CD4-positive, alpha-beta T cell (primary cell): Measurements from ENCODE around the gene NTN1. TPM values are rescaled to one million over a fixed set of nuclear protein-coding genes. Genes with fewer than 3 reads are reported as not detected.

Experiments used
- ATAC-seq: fragments of 200-7000 bp; cut with Tn5 transposase; one replicate; pipeline ENCODE4 v1.10.0; 2022; ENCODE audit warnings: mild to moderate bottlenecking; ENCODE audit not compliant: poor library complexity
- CTCF ChIA-PET: fragments of 350-600 bp; sonication (Branson Sonifier 250); formaldehyde crosslinking; loops from one replicate; lab custom pipeline; 2021; ENCODE audit warnings: antibody characterized with exemption, inconsistent platforms; lab: Charles Lee
- POLR2A ChIA-PET: fragments of 350-600 bp; sonication (Branson Sonifier 250); formaldehyde crosslinking; loops from one replicate; lab custom pipeline; 2021; ENCODE audit warnings: antibody characterized with exemption, inconsistent platforms; lab: Charles Lee
- DNase-seq, 14 experiments: peaks; one replicate each; pipeline ENCODE4 v3.0.0-alpha.2; 2013 to 2020; ENCODE audit warnings: mixed read lengths in 2 of 14
- H3K27ac ChIP-seq, 2 donors: one replicate each; pipeline versions ENCODE4 v1.5.1 to v1.7.0; 2013; ENCODE audit warnings: low read length in 2 of 2, low read depth in 1 of 2, mild to moderate bottlenecking in 1 of 2
- H3K27me3 ChIP-seq, 2 experiments: 1 replicate in 1 of 2; 2 replicates in 1 of 2; pipeline versions ENCODE4 v1.6.1 to v1.7.0; 2013; ENCODE audit warnings: low read length in 2 of 2, control low read depth in 1 of 2, mild to moderate bottlenecking in 1 of 2, moderate library complexity in 1 of 2; ENCODE audit not compliant: insufficient read depth in 2 of 2, control insufficient read depth in 1 of 2
- H3K36me3 ChIP-seq: one replicate; pipeline ENCODE4 v1.6.1; 2013; ENCODE audit warnings: low read length, control low read depth; ENCODE audit not compliant: insufficient read depth
- H3K4me1 ChIP-seq: one replicate; pipeline ENCODE4 v1.6.1; 2013; ENCODE audit warnings: low read length, control low read depth; ENCODE audit not compliant: insufficient read depth
- H3K4me3 ChIP-seq: one replicate; pipeline ENCODE4 v1.5.1; 2013; ENCODE audit warnings: mild to moderate bottlenecking, low read length, moderate library complexity
- H3K9me3 ChIP-seq, 2 experiments: 1 replicate in 1 of 2; 2 replicates in 1 of 2; pipeline versions ENCODE4 v1.6.1 to v1.7.0; 2013; ENCODE audit warnings: low read length in 2 of 2, mild to moderate bottlenecking in 2 of 2, control low read depth in 1 of 2, moderate library complexity in 1 of 2; ENCODE audit not compliant: control insufficient read depth in 1 of 2, insufficient read depth in 1 of 2
- H3K27ac Mint-ChIP-seq: one replicate; pipeline ENCODE4 v1.8.0; 2020; ENCODE audit warnings: mixed read lengths
- H3K27me3 Mint-ChIP-seq: one replicate; pipeline ENCODE4 v1.8.0; 2021; ENCODE audit warnings: mixed read lengths
- H3K36me3 Mint-ChIP-seq: one replicate; pipeline ENCODE4 v1.8.0; 2021; ENCODE audit warnings: low read depth, mixed read lengths
- H3K4me1 Mint-ChIP-seq: one replicate; pipeline ENCODE4 v1.8.0; 2021; ENCODE audit warnings: low read depth, mixed read lengths
- H3K4me3 Mint-ChIP-seq: one replicate; pipeline ENCODE4 v1.8.0; 2020; ENCODE audit warnings: mild to moderate bottlenecking, mixed read lengths
- H3K9me3 Mint-ChIP-seq: one replicate; pipeline ENCODE4 v1.8.0; 2020; ENCODE audit warnings: mixed read lengths
- intact Hi-C, 2 experiments: fragments of 100-400 bp; cut with DNase I in 1 of 2; cut with micrococcal nuclease in 1 of 2; formaldehyde crosslinking; loops; one replicate each; pipeline versions ENCODE4 v1.15.1 to v1.9.0; 2023 to 2025; cut with DNase I, micrococcal nuclease
- total RNA-seq, 174 experiments: library from RNA in 2 of 174; stranded (reverse) in 2 of 174; gene quantifications; one replicate each; pipeline ENCODE4 v1.2.3 and lab custom pipeline; 2021 to 2026
- TF ChIP-seq, protein P1 (sequence below): fragments of 200-600 bp; IDR thresholded peaks from one replicate; pipeline ENCODE4 v1.8.0; 2022; ENCODE audit warnings: antibody characterized with exemption, mild to moderate bottlenecking

The NTN1 gene
- total RNA-seq, 2 experiments from 2014 or later, result 0.08 to 0.14 TPM

DNA sequence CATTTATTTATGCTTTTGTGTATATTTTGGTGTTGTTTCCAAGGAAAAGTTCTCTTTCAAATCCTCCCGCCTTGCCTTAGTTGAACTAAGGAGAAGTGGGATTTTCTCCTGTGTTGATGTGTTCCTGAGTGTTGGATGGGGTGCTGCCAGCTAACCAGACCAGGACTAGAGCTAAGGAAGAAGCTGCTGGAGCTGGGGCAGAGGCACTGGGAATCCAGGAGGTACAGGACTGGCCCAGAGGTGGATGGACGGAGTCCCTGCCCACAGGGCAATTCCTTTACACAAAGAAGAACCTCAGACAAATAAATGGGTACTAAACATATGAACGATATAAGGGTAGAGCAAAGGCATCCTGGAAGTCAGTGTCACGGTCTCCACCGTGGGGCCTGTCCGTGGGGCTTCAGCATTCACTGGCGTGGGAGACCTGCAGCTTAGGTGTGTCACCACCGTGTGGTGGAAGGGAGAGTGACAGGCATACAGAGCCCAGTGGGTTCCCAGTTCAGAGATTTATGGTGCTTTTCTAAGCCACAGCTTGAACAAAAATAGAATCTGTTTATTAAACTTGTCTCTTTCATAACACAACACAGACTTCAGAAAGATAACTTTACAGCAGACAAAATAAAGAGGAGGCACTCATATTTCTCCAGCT, 270.7 kb downstream of the NTN1 start:
- Histone ChIP-seq H3K27ac (no peak overlapping the region), H3K9me3 (no peaks in the 10 kb centered on the region), H3K4me3 (no peak overlapping the region), H3K27me3 (no peaks in the 10 kb centered on the region), H3K36me3 (no peaks in the 10 kb centered on the region), H3K4me1 (peaks cover 5% of the 10 kb centered on the region)
- DNase-seq (peak in 12 of 14 experiments; percentile 2 to 55 (median 19)), ATAC-seq (peak; percentile 83)
- TF ChIP-seq, protein P1, sequence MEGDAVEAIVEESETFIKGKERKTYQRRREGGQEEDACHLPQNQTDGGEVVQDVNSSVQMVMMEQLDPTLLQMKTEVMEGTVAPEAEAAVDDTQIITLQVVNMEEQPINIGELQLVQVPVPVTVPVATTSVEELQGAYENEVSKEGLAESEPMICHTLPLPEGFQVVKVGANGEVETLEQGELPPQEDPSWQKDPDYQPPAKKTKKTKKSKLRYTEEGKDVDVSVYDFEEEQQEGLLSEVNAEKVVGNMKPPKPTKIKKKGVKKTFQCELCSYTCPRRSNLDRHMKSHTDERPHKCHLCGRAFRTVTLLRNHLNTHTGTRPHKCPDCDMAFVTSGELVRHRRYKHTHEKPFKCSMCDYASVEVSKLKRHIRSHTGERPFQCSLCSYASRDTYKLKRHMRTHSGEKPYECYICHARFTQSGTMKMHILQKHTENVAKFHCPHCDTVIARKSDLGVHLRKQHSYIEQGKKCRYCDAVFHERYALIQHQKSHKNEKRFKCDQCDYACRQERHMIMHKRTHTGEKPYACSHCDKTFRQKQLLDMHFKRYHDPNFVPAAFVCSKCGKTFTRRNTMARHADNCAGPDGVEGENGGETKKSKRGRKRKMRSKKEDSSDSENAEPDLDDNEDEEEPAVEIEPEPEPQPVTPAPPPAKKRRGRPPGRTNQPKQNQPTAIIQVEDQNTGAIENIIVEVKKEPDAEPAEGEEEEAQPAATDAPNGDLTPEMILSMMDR, result peak; percentile 73
- Mint-ChIP-seq H3K36me3 (no peaks in the 10 kb centered on the region), H3K4me3 (no peak overlapping the region), H3K27me3 (no peaks in the 10 kb centered on the region), H3K4me1 (peaks cover 36% of the 10 kb centered on the region), H3K27ac (no peak overlapping the region), H3K9me3 (no peaks in the 10 kb centered on the region)
- intact Hi-C loops, result loop anchor here (5.0 kb wide), 2 partner anchors 175 to 295 kb away; no protein-coding TSS in a partner anchor
- ChIA-PET POLR2A (interaction anchor here (0.6 to 1.2 kb wide), 3 partner anchors 19 to 214 kb away, joined by 3 read pairs; no protein-coding TSS in a partner anchor), CTCF (interaction anchor here (2.8 kb wide), 1 partner anchor 8 kb away, joined by 9 read pairs; no protein-coding TSS in a partner anchor)

DNA sequence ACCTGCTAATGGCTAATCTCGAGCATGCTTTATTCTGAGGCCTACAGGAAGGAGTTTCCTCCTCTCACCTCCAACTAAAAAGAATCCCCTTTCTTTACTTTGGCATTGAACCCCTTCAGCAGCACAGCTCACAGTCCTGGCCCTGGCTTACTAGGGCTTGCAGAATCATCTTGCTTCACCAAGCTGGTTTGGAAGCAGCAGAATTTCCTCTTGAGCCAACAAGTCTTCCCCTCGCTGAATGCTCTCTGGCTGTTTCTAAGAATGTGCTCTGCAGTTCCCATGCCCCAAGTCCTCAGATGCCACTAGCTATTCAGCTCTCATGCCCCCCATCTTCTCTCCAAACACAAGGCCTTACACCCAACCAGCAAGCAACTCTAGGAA, 271.2 kb downstream of the NTN1 start:
- DNase-seq (no peak), ATAC-seq (no peak)
- Histone ChIP-seq H3K4me3 (no peak overlapping the region), H3K27me3 (no peaks in the 10 kb centered on the region), H3K27ac (no peak overlapping the region), H3K36me3 (no peaks in the 10 kb centered on the region), H3K4me1 (peaks cover 5% of the 10 kb centered on the region), H3K9me3 (no peaks in the 10 kb centered on the region)
- Mint-ChIP-seq H3K4me3 (no peak overlapping the region), H3K36me3 (no peaks in the 10 kb centered on the region), H3K4me1 (peaks cover 36% of the 10 kb centered on the region), H3K27ac (no peak overlapping the region), H3K9me3 (no peaks in the 10 kb centered on the region), H3K27me3 (no peaks in the 10 kb centered on the region)
- TF ChIP-seq, protein P1, result no peak
- ChIA-PET CTCF (interaction anchor here (2.8 kb wide), 1 partner anchor 9 kb away, joined by 9 read pairs; no protein-coding TSS in a partner anchor), POLR2A (interaction anchor here (0.8 to 1.2 kb wide), 2 partner anchors 66 to 214 kb away, joined by 3 read pairs; no protein-coding TSS in a partner anchor)
- intact Hi-C loops, result loop anchor here (5.0 kb wide), 2 partner anchors 175 to 295 kb away; no protein-coding TSS in a partner anchor

Other genes starting within 250 kb of the NTN1 start
- gene MFSD6L, start 222.1 kb upstream of the NTN1 start, total RNA-seq, result under 1 TPM in 1 of 2 experiments, not detected in 1; 0.22 TPM
- under 1 TPM; 0.50 to 0.60 TPM for gene PIK3R6, start 153.8 kb upstream of the NTN1 start, total RNA-seq
- gene PIK3R5, start 55.8 kb upstream of the NTN1 start, total RNA-seq, result 100 to 1,000 TPM; 153 to 159 TPM